Activated T-cell treated with anti-CD3 and anti-CD28 coated beads, Interleukin-2, amount 50 U/mL, for 72 hours (primary cell): ENCODE data around the gene GPC1. TPM values are rescaled to one million over a fixed set of nuclear protein-coding genes. Genes with fewer than 3 reads are reported as not detected.

ENCODE experiments used
- ATAC-seq, 2 donors: fragments of 150-1000 bp; cut with Tn5 transposase; replicated peaks in 1 of 2; 2 replicates each; pipeline ENCODE4 v1.10.0; 2021; ENCODE audit warnings: moderate library complexity in 2 of 2, mild to moderate bottlenecking in 1 of 2
- DNase-seq, 2 donors: peaks; one replicate each; pipeline ENCODE4 v3.0.0; 2021 to 2022; ENCODE audit warnings: mixed read lengths in 1 of 2
- H3K27ac Mint-ChIP-seq: one replicate; pipeline ENCODE4 v1.8.0; 2022; ENCODE audit warnings: mild to moderate bottlenecking, moderate library complexity, mixed read lengths
- H3K27me3 Mint-ChIP-seq: one replicate; pipeline ENCODE4 v1.8.0; 2022; ENCODE audit warnings: low read depth, mixed read lengths
- H3K36me3 Mint-ChIP-seq, 2 donors: one replicate each; pipeline ENCODE4 v1.8.0; 2022; ENCODE audit warnings: mixed read lengths in 2 of 2, mild to moderate bottlenecking in 1 of 2; ENCODE audit not compliant: insufficient read depth in 2 of 2
- H3K4me1 Mint-ChIP-seq: one replicate; pipeline ENCODE4 v1.8.0; 2022; ENCODE audit warnings: low read depth, mixed read lengths
- H3K4me3 Mint-ChIP-seq, 2 donors: one replicate each; pipeline ENCODE4 v1.8.0; 2022; ENCODE audit warnings: mild to moderate bottlenecking in 2 of 2, mixed read lengths in 2 of 2, moderate library complexity in 2 of 2
- H3K9me3 Mint-ChIP-seq, 2 donors: one replicate each; pipeline ENCODE4 v1.8.0; 2022; ENCODE audit warnings: mixed read lengths in 2 of 2
- total RNA-seq, 2 donors: library from RNA; stranded (reverse); gene quantifications; one replicate each; pipeline ENCODE4 v1.2.3, GENCODE V29; 2022

Gene GPC1
- total RNA-seq, 2 donors from 2014 or later = 3.2 to 3.6 TPM

- H3K9me3 Mint-ChIP-seq = no peaks in the 10 kb centered on the region
- no peak for DNase-seq
- no peak overlapping the region for H3K27ac Mint-ChIP-seq
- H3K27me3 Mint-ChIP-seq = no peaks in the 10 kb centered on the region
- ATAC-seq = no peak
- peaks cover 0 to 1% of the 10 kb centered on the region in 2 donors for H3K36me3 Mint-ChIP-seq
- no peak overlapping the region for H3K4me3 Mint-ChIP-seq
- H3K4me1 Mint-ChIP-seq = peaks cover 24% of the 10 kb centered on the region
Measured at GRCh38 chr2:240401308-240401707, 34.2 kb upstream of the GPC1 start.

GRCh38 chr2:240401781-240402551 lies 33.5 kb upstream of the GPC1 start:
- peaks cover 24% of the 10 kb centered on the region for H3K4me1 Mint-ChIP-seq
- DNase-seq = no peak
- no peak for ATAC-seq
- peaks cover 0 to 1% of the 10 kb centered on the region in 2 donors for H3K36me3 Mint-ChIP-seq
- H3K9me3 Mint-ChIP-seq = no peaks in the 10 kb centered on the region
- H3K27me3 Mint-ChIP-seq = no peaks in the 10 kb centered on the region
- peak overlapping the region; percentile 22 to 51 for H3K4me3 Mint-ChIP-seq
- peak overlapping the region; percentile 22 for H3K27ac Mint-ChIP-seq

GRCh38 chr2:240402566-240403272 lies 32.7 kb upstream of the GPC1 start:
- Mint-ChIP-seq H3K9me3 (no peaks in the 10 kb centered on the region), H3K27ac (peak overlapping the region; percentile 89), H3K4me1 (peaks cover 24% of the 10 kb centered on the region), H3K4me3 (peak overlapping the region; percentile 72 to 86), H3K36me3 (peaks cover 0 to 1% of the 10 kb centered on the region in 2 donors), H3K27me3 (no peaks in the 10 kb centered on the region)
- ATAC-seq (peak; percentile 9 to 34), DNase-seq (no peak)

- no peaks in the 10 kb centered on the region for H3K9me3 Mint-ChIP-seq
- ATAC-seq (peak; percentile 51 to 71), DNase-seq (no peak)
- H3K4me1 Mint-ChIP-seq = peaks cover 24% of the 10 kb centered on the region
- peak overlapping the region; percentile 72 to 86 for H3K4me3 Mint-ChIP-seq
- no peaks in the 10 kb centered on the region for H3K27me3 Mint-ChIP-seq
- peak overlapping the region; percentile 89 for H3K27ac Mint-ChIP-seq
- peaks cover 0 to 1% of the 10 kb centered on the region in 2 donors for H3K36me3 Mint-ChIP-seq
Measured at GRCh38 chr2:240403396-240404104, 31.9 kb upstream of the GPC1 start.

- Mint-ChIP-seq H3K27ac (no peak overlapping the region), H3K36me3 (peaks cover 0 to 1% of the 10 kb centered on the region in 2 donors), H3K4me3 (no peak overlapping the region), H3K4me1 (peaks cover 24% of the 10 kb centered on the region), H3K27me3 (peaks cover 2% of the 10 kb centered on the region), H3K9me3 (no peaks in the 10 kb centered on the region)
- DNase-seq = no peak
- no peak for ATAC-seq
Measured at GRCh38 chr2:240404174-240404852, 31.1 kb upstream of the GPC1 start.

- ATAC-seq = no peak
- no peak for DNase-seq
- H3K27ac Mint-ChIP-seq = no peak overlapping the region
Measured at GRCh38 chr2:240405133-240405532, 30.3 kb upstream of the GPC1 start.

GRCh38 chr2:240405684-240406313 lies 29.7 kb upstream of the GPC1 start:
- Mint-ChIP-seq H3K27ac (no peak overlapping the region), H3K27me3 (peaks cover 15% of the 10 kb centered on the region), H3K4me1 (peaks cover 24% of the 10 kb centered on the region), H3K36me3 (peaks cover 0 to 1% of the 10 kb centered on the region in 2 donors), H3K9me3 (no peaks in the 10 kb centered on the region), H3K4me3 (no peak overlapping the region)
- ATAC-seq = no peak
- DNase-seq = no peak

More at GRCh38 chr2:240405133-240405532, 30.3 kb upstream of the GPC1 start:
- Mint-ChIP-seq H3K36me3 (peaks cover 0 to 1% of the 10 kb centered on the region in 2 donors), H3K4me3 (no peak overlapping the region), H3K9me3 (no peaks in the 10 kb centered on the region), H3K4me1 (peaks cover 24% of the 10 kb centered on the region), H3K27me3 (peaks cover 10% of the 10 kb centered on the region)

- peaks cover 22% of the 10 kb centered on the region for H3K4me1 Mint-ChIP-seq
- peaks cover 15% of the 10 kb centered on the region for H3K27me3 Mint-ChIP-seq
- no peaks in the 10 kb centered on the region for H3K9me3 Mint-ChIP-seq
- H3K27ac Mint-ChIP-seq = no peak overlapping the region
- no peak overlapping the region for H3K4me3 Mint-ChIP-seq
- ATAC-seq (no peak), DNase-seq (no peak)
- H3K36me3 Mint-ChIP-seq = peaks cover 0 to 1% of the 10 kb centered on the region in 2 donors
Measured at GRCh38 chr2:240407090-240407489, 28.4 kb upstream of the GPC1 start.

GRCh38 chr2:240410004-240410403 lies 25.5 kb upstream of the GPC1 start:
- Mint-ChIP-seq H3K36me3 (no peaks in the 10 kb centered on the region), H3K27me3 (peaks cover 15% of the 10 kb centered on the region), H3K27ac (no peak overlapping the region), H3K4me1 (no peaks in the 10 kb centered on the region), H3K9me3 (no peaks in the 10 kb centered on the region), H3K4me3 (no peak overlapping the region)
- ATAC-seq (no peak), DNase-seq (no peak)

- no peak overlapping the region for H3K27ac Mint-ChIP-seq
- no peaks in the 10 kb centered on the region for H3K4me1 Mint-ChIP-seq
- DNase-seq = no peak
- H3K4me3 Mint-ChIP-seq = no peak overlapping the region
- H3K27me3 Mint-ChIP-seq = peaks cover 15% of the 10 kb centered on the region
- ATAC-seq = no peak
- H3K9me3 Mint-ChIP-seq = no peaks in the 10 kb centered on the region
- H3K36me3 Mint-ChIP-seq = no peaks in the 10 kb centered on the region
Measured at GRCh38 chr2:240410808-240411207, 24.7 kb upstream of the GPC1 start.

GRCh38 chr2:240411261-240412160 lies 24.0 kb upstream of the GPC1 start:
- Mint-ChIP-seq H3K27me3 (peaks cover 15% of the 10 kb centered on the region), H3K4me3 (no peak overlapping the region), H3K36me3 (no peaks in the 10 kb centered on the region), H3K4me1 (no peaks in the 10 kb centered on the region), H3K27ac (no peak overlapping the region), H3K9me3 (no peaks in the 10 kb centered on the region)
- DNase-seq (no peak), ATAC-seq (no peak)
